HG02885 (cell line): ENCODE data around the gene DYNLRB1.
"Not testable (repeated sequence)": the region's sequence is repeated elsewhere in the genome, so short reads cannot be mapped to it uniquely, and the experiment has no call there.

Experiments used
- ATAC-seq: cut with Tn5 transposase; IDR thresholded peaks from one replicate; pipeline ENCODE4 v1.9.1; 2021; ENCODE audit warnings: mild to moderate bottlenecking; ENCODE audit not compliant: unreplicated experiment, poor library complexity

Gene DYNLRB1

GRCh38 chr20:34510575-34510974 is 5.6 kb upstream of the DYNLRB1 start:
- ATAC-seq, result no peak

- ATAC-seq, result no peak
These were observed 4.3 kb upstream of the DYNLRB1 start for GRCh38 chr20:34511891-34512265.

GRCh38 chr20:34512266-34512954 is 3.8 kb upstream of the DYNLRB1 start:
- no peak for ATAC-seq

DNA sequence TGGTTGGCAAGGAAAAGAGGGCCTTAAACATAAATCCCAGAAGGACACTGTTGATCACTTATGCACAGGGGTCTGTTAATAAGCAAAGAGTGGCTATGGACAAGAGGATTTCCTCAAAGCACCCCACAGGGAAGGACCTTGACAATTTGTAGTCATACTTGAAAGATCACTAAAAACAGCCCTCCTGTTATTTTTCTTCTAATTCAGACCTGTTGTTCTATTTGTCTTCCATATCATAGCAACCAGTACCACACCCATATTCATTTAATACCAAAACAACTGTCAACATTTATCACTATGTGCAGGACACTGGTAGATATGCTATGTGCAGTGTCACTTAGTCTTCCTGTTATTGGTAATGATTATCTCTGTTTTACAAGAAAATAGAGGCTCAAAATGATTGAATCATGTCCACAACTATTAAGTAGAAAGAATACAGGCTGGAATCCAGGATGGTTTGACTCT is 3.2 kb upstream of the DYNLRB1 start:
- ATAC-seq, result no peak

GRCh38 chr20:34514034-34514433 is 2.2 kb upstream of the DYNLRB1 start:
- not testable (repeated sequence) for ATAC-seq

DNA sequence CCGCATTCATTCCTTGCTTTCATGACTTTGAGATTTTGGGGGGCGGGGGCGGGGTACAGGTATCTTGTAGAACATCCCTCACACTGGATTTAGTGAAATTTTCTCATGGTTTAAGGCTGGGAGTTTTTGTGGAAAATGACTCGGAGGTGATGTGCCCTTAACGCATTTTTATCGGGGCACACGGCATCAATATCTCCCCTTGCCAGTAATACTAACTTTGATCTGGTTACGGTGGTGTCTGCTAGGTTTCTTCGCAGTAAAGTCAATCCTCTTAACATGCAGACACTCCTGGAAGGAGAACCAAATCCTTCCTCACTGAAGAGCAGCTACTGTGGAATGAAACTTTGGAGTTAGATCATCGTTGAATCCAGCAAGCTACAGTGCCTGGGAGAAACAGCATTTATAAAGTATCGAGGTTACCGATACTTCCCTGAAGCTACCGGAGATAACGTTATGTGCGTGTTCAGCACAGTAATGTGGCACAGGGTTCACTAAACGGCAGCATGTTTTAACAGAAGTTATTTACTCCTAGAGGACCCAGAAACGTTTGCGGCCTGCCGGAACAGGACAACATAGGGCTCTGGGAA is 1.2 kb upstream of the DYNLRB1 start:
- no peak for ATAC-seq

GRCh38 chr20:34515484-34516246 is 557 bp upstream of the DYNLRB1 start:
- ATAC-seq, result peak; percentile 42

DNA sequence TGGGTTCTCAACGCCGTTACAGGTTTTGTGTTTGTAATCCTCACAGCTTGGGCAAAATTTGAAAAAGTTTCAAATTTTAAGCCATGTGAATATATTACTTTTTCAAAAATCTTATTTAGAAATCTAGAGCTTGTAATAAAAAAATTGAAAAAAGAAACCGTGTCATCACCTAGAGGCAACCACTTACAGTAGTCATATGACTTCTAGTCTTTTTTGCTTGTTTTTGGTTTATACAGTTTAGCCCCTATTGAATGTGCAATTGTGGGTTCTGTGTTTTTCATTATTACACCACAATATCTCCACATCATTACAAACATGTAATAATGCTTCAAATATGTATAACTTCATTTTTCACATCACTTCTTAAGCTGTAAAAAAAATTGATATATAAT is 888 bp downstream of the DYNLRB1 start:
- no peak for ATAC-seq

DNA sequence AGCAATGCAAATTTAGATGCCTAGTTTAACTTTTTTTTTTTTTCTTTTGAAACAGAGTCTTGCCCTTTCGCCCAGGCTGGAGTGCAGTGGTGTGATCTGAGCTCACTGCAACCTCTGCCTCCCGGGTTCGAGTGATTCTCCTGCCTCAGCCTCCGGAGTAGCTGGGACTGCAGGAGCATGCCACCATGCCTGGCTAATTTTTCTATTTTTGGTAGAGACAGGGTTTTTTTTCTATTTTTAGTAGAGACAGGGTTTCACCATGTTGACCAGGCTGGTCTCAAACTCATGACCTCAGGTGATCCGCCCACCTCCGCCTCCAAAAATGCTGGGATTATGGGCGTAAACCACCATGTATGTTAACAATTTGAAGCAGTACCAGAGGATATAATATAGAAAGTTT is 2.6 kb downstream of the DYNLRB1 start:
- not testable (repeated sequence) for ATAC-seq

- ATAC-seq, result not testable (repeated sequence)
These were observed 3.6 kb downstream of the DYNLRB1 start for GRCh38 chr20:34519841-34520240.

GRCh38 chr20:34522969-34523871 is 7.0 kb downstream of the DYNLRB1 start:
- ATAC-seq, result no peak

DNA sequence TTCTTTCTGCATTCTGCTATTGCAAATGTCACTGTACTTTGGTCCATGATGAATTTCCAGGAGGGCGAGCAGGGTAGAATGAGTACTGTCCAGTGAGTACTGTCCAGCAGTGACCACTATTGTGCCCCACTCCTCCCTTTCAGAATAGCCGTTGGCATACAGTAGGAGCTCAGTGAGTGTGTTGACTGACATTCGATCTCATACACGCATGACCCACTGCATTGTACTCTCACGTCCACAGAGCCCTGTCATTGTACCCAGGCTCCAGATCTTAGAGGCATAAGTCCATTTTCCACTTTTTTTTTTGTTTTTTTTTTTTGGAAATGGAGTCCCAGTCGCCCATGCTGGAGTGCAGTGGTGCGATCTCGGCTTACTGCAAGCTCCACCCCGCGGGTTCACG is 8.2 kb downstream of the DYNLRB1 start:
- no peak for ATAC-seq

DNA sequence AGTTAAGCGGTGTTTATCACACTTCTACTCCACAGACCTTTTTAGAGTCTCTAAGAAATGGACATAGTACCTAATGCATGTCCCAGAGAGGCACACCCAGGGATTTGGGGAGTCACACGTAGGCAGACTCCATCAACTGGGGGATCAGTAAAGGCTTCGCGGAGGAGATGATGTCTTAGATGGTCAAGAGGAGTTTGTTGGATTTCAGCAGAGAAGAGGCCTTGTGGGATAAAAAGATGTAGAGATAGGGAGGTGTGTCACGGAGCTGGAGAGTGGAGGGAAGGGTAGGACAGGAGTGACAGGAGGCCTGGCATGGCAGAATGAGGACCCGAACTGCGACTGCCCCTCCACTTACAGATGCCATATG is 9.1 kb downstream of the DYNLRB1 start:
- ATAC-seq, result no peak

- no peak for ATAC-seq
These were observed 9.6 kb downstream of the DYNLRB1 start for GRCh38 chr20:34525709-34526416.

GRCh38 chr20:34526466-34526865 is 10.2 kb downstream of the DYNLRB1 start:
- ATAC-seq, result no peak

GRCh38 chr20:34527016-34527415 is 10.8 kb downstream of the DYNLRB1 start:
- no peak for ATAC-seq

DNA sequence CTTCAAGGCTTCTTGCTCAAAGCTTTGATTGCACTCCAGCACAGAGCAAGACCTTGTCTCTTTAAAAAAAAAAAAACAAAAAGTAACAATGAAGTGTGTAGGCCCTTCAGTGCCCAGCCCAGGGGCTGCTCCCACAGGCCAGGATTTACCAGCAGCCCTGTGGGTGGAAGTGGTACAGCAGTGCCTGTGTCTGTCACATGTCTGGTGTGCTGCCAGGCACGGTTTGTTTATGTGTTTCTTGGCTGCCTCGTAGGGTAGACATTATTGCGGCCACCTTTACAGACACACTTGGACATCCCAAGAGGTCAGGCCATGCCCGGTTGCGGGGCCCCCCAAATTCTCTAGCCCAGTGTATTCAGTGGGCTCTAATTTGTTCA is 12.7 kb downstream of the DYNLRB1 start:
- no peak for ATAC-seq

DNA sequence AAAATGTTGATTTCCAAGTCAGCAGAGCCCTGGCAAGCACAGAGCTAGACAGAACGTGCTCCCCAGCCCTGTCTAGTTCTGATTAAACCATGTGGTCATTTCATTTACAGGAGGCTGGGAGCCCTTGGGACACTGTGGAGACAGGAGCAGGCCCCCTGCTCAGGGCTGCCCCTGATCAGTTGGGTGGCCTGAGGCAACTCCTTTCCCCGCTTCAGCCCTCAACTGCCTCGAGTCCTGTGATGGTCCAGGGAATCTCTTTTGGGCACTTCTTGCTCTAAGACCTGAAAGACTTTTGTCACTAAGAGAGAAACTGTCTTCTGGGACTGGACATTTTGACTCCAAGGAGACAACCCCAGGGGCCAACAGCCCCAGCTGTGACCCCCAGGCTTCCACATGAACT is 13.5 kb downstream of the DYNLRB1 start:
- no peak for ATAC-seq

GRCh38 chr20:34530342-34530741 is 14.1 kb downstream of the DYNLRB1 start:
- ATAC-seq, result no peak
